Omental fat pad (tissue), 4 donors: ENCODE data around the gene CAPN1. TPM values are rescaled to one million over a fixed set of nuclear protein-coding genes. Genes with fewer than 3 reads are reported as not detected.

Source experiments
- ATAC-seq: fragments of 150-250 bp; one replicate; pipeline ENCODE4 v1.9.1; 2016; ENCODE audit warnings: mild to moderate bottlenecking, moderate library complexity; ENCODE audit not compliant: low FRiP score
- DNase-seq: peaks from one replicate; pipeline ENCODE4 v3.0.0-alpha.2; 2019; ENCODE audit warnings: low spot score
- total RNA-seq, 4 donors: library from RNA; depleted of rRNA; stranded (reverse); fragments of >200 nt; gene quantifications; one replicate each; pipeline ENCODE4 v1.1.0, GENCODE V29; 2016
- TF ChIP-seq, protein P1 (sequence below), 3 donors: fragments of 450-650 bp; IDR thresholded peaks; one replicate each; pipeline ENCODE4 v1.5.1; 2016 to 2017; ENCODE audit warnings: antibody characterized with exemption in 3 of 3, mild to moderate bottlenecking in 3 of 3, moderate library complexity in 2 of 3

The CAPN1 gene
- total RNA-seq, 4 donors from 2014 or later: 72.8 to 109 (median 92.9) TPM

DNA sequence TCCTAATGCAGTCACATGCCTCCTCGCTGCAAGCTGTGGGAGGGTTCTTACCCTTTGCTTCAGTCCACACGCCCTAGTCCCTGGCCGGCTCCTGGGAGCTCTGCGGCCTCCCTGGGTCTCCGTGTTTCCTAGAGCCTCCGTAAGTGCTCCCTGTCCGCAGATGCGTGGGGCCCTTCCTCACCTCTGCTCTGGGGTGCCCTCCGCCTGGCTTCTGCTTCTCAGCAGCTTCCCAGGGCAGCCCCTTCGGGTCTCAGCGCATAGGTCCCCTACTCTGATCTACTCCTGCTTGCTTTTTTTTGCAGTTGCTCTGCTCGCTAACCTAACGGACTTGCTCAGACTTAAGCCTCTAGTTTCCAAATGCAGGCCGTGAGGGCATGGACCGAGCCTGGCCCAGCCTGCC lies 22.4 kb downstream of the CAPN1 start:
- no peak for DNase-seq
- no peak for ATAC-seq
- TF ChIP-seq, protein P1, sequence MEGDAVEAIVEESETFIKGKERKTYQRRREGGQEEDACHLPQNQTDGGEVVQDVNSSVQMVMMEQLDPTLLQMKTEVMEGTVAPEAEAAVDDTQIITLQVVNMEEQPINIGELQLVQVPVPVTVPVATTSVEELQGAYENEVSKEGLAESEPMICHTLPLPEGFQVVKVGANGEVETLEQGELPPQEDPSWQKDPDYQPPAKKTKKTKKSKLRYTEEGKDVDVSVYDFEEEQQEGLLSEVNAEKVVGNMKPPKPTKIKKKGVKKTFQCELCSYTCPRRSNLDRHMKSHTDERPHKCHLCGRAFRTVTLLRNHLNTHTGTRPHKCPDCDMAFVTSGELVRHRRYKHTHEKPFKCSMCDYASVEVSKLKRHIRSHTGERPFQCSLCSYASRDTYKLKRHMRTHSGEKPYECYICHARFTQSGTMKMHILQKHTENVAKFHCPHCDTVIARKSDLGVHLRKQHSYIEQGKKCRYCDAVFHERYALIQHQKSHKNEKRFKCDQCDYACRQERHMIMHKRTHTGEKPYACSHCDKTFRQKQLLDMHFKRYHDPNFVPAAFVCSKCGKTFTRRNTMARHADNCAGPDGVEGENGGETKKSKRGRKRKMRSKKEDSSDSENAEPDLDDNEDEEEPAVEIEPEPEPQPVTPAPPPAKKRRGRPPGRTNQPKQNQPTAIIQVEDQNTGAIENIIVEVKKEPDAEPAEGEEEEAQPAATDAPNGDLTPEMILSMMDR (IDR thresholded peaks at IDR 0.05): no peak

DNA sequence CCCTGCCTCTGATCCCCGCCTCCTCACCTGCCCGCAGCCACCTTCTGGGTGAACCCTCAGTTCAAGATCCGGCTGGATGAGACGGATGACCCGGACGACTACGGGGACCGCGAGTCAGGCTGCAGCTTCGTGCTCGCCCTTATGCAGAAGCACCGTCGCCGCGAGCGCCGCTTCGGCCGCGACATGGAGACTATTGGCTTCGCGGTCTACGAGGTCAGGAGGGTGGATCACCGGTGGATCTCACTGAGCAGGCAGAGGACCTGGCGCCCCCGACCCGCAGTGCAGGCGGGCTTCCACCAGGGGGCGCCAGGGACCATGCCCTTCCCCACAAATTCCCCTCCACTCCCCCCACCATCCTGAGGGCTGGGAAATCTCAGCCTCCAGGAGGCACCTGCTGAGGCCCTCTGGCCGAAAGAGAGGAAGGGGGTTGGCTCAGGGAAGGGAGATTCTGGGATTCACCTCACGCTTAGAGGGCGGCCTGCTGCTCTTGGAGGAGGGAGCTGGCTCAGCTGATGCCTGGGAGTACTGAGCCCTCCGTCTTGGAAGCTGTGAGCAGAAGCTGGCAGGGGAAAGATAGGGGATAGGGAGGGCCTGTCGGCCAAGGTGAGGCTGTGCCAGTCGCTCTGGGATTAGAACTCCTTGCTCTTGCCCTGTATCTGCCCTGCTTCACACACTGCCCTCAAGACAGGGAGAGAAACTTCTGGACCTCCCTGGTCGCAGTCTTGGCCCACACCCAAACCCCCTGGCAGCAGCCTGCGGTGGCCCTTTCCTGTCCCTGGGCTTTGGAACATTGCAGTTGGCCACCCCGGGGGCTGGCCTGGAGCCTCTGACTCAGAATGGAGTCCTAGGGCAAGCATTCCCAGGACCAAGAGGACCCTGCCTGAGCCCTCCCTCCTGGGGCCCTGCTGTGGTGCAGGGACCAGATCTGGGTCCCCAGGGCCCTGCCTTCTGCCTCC lies 23.2 kb downstream of the CAPN1 start:
- TF ChIP-seq, protein P1 (IDR thresholded peaks at IDR 0.05): peak in 2 of 3 donors; percentile 40 to 65
- DNase-seq (no peak), ATAC-seq (peak; percentile 44)

DNA sequence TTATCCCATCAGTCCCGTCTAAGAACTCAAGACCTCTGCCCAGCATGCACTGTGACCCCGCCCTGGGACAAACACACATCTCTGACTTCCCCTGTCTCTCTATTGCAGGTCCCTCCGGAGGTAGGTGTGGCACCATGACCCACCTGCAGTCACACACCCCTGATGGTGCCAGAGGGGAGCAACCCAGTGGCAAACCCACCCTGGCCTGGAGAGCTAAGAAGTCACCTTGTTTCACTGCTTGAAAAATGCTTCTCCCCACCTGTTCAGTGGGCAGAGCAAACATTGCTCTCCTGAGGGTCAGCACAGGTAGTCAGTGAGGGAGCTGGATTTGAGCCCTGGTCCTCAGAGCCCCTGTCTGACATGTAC lies 23.9 kb downstream of the CAPN1 start:
- TF ChIP-seq, protein P1 (IDR thresholded peaks at IDR 0.05): no peak
- DNase-seq (no peak), ATAC-seq (no peak)

DNA sequence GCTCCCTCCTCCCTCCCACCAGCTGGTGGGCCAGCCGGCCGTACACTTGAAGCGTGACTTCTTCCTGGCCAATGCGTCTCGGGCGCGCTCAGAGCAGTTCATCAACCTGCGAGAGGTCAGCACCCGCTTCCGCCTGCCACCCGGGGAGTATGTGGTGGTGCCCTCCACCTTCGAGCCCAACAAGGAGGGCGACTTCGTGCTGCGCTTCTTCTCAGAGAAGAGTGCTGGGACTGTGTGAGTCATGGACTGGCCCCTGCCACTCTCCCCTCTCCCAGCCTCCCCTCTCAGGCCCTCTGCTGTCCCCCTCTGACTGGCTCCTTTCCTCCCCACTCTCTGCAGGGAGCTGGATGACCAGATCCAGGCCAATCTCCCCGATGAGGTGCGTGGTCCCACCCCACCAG lies 24.7 kb downstream of the CAPN1 start:
- DNase-seq (no peak), ATAC-seq (no peak)
- TF ChIP-seq, protein P1 (IDR thresholded peaks at IDR 0.05): no peak

DNA sequence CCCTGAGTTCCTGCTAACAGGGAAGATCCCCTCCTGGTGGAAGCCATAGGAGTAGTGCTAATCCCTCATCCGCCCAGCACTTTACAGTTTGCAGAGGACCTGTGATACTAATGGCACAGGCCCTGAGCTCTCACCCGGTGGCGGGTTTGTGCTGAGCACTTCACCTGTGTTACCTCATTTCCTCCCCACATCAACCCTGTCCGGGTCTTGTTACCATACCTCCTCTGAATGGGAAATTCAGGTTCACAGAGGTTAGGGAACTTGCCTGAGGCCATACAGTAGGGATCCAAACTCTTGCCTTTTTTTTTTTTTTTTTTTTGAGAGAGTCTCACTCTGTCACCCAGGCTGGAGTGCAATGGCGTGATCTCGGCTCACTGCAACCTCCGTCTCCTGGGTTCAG lies 25.2 kb downstream of the CAPN1 start:
- DNase-seq (no peak), ATAC-seq (no peak)
- TF ChIP-seq, protein P1 (IDR thresholded peaks at IDR 0.05): no peak

DNA sequence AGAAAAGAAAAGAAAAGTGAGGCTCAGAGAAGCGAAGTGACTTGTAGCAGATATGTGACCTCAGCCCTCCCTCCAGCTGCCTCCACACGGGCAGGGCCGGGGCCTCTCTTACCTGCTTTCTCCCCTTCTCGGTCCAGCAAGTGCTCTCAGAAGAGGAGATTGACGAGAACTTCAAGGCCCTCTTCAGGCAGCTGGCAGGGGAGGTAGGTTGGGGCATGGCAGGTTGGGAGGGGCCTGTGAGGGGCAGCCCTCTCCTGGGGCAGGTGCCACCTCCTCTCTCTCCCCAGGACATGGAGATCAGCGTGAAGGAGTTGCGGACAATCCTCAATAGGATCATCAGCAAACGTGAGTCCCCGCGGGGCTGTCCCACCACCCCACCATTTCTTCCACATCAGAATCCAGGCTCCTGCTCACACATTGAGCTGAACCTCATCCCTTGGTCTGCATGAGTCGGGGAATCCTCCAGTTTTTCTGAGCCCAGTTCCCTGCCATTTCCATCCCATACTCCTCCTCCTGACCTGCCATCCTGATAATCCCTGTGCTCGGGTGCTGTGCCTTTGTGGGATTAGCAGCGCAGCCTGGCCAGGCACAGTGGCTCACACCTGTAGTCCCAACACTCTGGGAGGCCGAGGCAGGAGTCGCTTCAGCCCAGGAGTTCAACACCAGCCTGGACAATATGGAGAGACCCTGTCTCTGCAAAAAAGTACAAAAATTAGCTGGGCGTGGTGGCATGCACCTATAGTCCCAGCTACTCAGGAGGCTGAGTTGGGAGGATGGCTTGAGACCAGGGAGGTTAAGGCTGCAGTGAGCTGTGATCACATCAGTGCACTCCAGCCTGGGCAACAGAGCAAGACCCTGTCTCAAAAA lies 26.4 kb downstream of the CAPN1 start:
- DNase-seq: no peak
- TF ChIP-seq, protein P1 (IDR thresholded peaks at IDR 0.05): no peak
- ATAC-seq: no peak
